H9 (cell line): Measurements from ENCODE around the gene UNCX. TPM values are rescaled to one million over a fixed set of nuclear protein-coding genes. Genes with fewer than 3 reads are reported as not detected.

Experiments
- DNase-seq: peaks from one replicate; pipeline ENCODE4 v3.0.0-alpha.2; 2017
- H2AFZ ChIP-seq: one replicate; pipeline ENCODE4 v1.6.1; 2013; ENCODE audit warnings: mild to moderate bottlenecking, low read length, control low read depth, moderate library complexity
- H2AK5ac ChIP-seq: 2 replicates; pipeline ENCODE4 v1.6.1; 2013; ENCODE audit warnings: low read length, control low read depth, mixed read lengths; ENCODE audit not compliant: insufficient read length
- H2BK120ac ChIP-seq: one replicate; pipeline ENCODE4 v1.6.1; 2013; ENCODE audit warnings: low read depth, mild to moderate bottlenecking, low read length, control low read depth, inconsistent platforms; ENCODE audit not compliant: poor library complexity, severe bottlenecking
- H2BK12ac ChIP-seq: 2 replicates; pipeline ENCODE4 v1.6.1; 2013; ENCODE audit warnings: low read length, control low read depth, mixed read lengths, low read depth; ENCODE audit not compliant: insufficient read length
- H2BK15ac ChIP-seq: 2 replicates; pipeline ENCODE4 v1.6.1; 2013; ENCODE audit warnings: low read depth, low read length, control low read depth
- H2BK20ac ChIP-seq: one replicate; pipeline ENCODE4 v1.6.1; 2013; ENCODE audit warnings: low read depth, mild to moderate bottlenecking, low read length, control low read depth, inconsistent platforms; ENCODE audit not compliant: poor library complexity, severe bottlenecking
- H2BK5ac ChIP-seq: 2 replicates; pipeline ENCODE4 v1.6.1; 2013; ENCODE audit warnings: low read length, control low read depth, mixed read lengths; ENCODE audit not compliant: insufficient read length
- H3K14ac ChIP-seq: 2 replicates; pipeline ENCODE4 v1.6.1; 2013; ENCODE audit warnings: low read length, control low read depth; ENCODE audit not compliant: insufficient read depth
- H3K18ac ChIP-seq: 2 replicates; pipeline ENCODE4 v1.6.1; 2013; ENCODE audit warnings: low read depth, mild to moderate bottlenecking, mixed read lengths, low read length, control low read depth; ENCODE audit not compliant: insufficient read length
- H3K23ac ChIP-seq: 2 replicates; pipeline ENCODE4 v1.6.1; 2013; ENCODE audit warnings: low read length, control low read depth, mixed read lengths, low read depth; ENCODE audit not compliant: insufficient read length
- H3K23me2 ChIP-seq: 2 replicates; pipeline ENCODE4 v1.6.1; 2013; ENCODE audit warnings: low read depth, mild to moderate bottlenecking, mixed read lengths, low read length, control low read depth; ENCODE audit not compliant: insufficient read length, poor library complexity, severe bottlenecking
- H3K27ac ChIP-seq: 2 replicates; pipeline ENCODE4 v1.5.1; 2013; ENCODE audit warnings: low read length, control low read depth, mixed read lengths, low read depth; ENCODE audit not compliant: insufficient read length
- H3K27me3 ChIP-seq: 2 replicates; pipeline ENCODE4 v1.6.1; 2013; ENCODE audit warnings: low read length, control low read depth, inconsistent platforms; ENCODE audit not compliant: insufficient read depth
- H3K4ac ChIP-seq: 2 replicates; pipeline ENCODE4 v1.6.1; 2013; ENCODE audit warnings: low read depth, mild to moderate bottlenecking, control low read depth, inconsistent platforms, low read length, moderate library complexity
- H3K4me1 ChIP-seq: 2 replicates; pipeline ENCODE4 v1.6.1; 2013; ENCODE audit warnings: low read length, control low read depth, inconsistent platforms; ENCODE audit not compliant: insufficient read depth
- H3K4me2 ChIP-seq: 2 replicates; pipeline ENCODE4 v1.6.1; 2013; ENCODE audit warnings: low read length, control low read depth, mixed read lengths; ENCODE audit not compliant: insufficient read length, insufficient read depth
- H3K56ac ChIP-seq: 2 replicates; pipeline ENCODE4 v1.6.1; 2013; ENCODE audit warnings: low read depth, mild to moderate bottlenecking, mixed read lengths, low read length, control low read depth; ENCODE audit not compliant: insufficient read length
- H3K79me1 ChIP-seq: 2 replicates; pipeline ENCODE4 v1.6.1; 2013; ENCODE audit warnings: low read depth, mild to moderate bottlenecking, moderate library complexity, low read length, control low read depth, inconsistent platforms; ENCODE audit not compliant: insufficient read depth, poor library complexity, severe bottlenecking
- H3K79me2 ChIP-seq: 2 replicates; pipeline ENCODE4 v1.6.1; 2013; ENCODE audit warnings: low read length, control low read depth, inconsistent platforms; ENCODE audit not compliant: insufficient read depth
- H3K9ac ChIP-seq: 2 replicates; pipeline ENCODE4 v1.6.1; 2013; ENCODE audit warnings: low read length, control low read depth, mixed read lengths; ENCODE audit not compliant: insufficient read length; ENCODE audit errors: extremely low read depth
- H3K9me3 ChIP-seq: one replicate; pipeline ENCODE4 v1.6.1; 2013; ENCODE audit warnings: low read depth, low read length, inconsistent platforms; ENCODE audit not compliant: control insufficient read depth
- H3T11ph ChIP-seq: one replicate; pipeline ENCODE4 v1.6.1; 2013; ENCODE audit warnings: mild to moderate bottlenecking, low read length, control low read depth, inconsistent platforms
- H4K20me1 ChIP-seq: one replicate; pipeline ENCODE4 v1.6.1; 2013; ENCODE audit not compliant: control insufficient read depth, insufficient read length, insufficient read depth
- H4K5ac ChIP-seq: 2 replicates; pipeline ENCODE4 v1.6.1; 2013; ENCODE audit warnings: low read depth, mild to moderate bottlenecking, mixed read lengths, low read length, control low read depth; ENCODE audit not compliant: insufficient read length
- H4K8ac ChIP-seq: replicated peaks from 2 replicates; pipeline ENCODE4 v1.6.1; 2013; ENCODE audit warnings: low read length, control low read depth, mixed read lengths, low read depth; ENCODE audit not compliant: insufficient read length
- H4K91ac ChIP-seq: 2 replicates; pipeline ENCODE4 v1.6.1; 2013; ENCODE audit warnings: low read depth, mild to moderate bottlenecking, moderate library complexity, mixed read lengths, low read length, control low read depth; ENCODE audit not compliant: insufficient read length
- H3K27ac Mint-ChIP-seq, 3 experiments: 2 replicates in 2 of 3; 3 replicates in 1 of 3; pipeline ENCODE4 v1.8.0; 2020 to 2021; ENCODE audit warnings: mixed read lengths in 3 of 3, mild to moderate bottlenecking in 1 of 3, moderate library complexity in 1 of 3
- H3K27me3 Mint-ChIP-seq: 2 replicates; pipeline ENCODE4 v1.8.0; 2021; ENCODE audit warnings: low read depth, mild to moderate bottlenecking, moderate library complexity, mixed read lengths
- H3K36me3 Mint-ChIP-seq, 3 experiments: 2 replicates in 2 of 3; 3 replicates in 1 of 3; pipeline ENCODE4 v1.8.0; 2020 to 2021; ENCODE audit warnings: low read depth in 3 of 3, mixed read lengths in 3 of 3; ENCODE audit not compliant: insufficient read depth in 1 of 3
- H3K4me1 Mint-ChIP-seq, 2 experiments: 2 replicates each; pipeline ENCODE4 v1.8.0; 2020; ENCODE audit warnings: mixed read lengths in 2 of 2
- H3K4me3 Mint-ChIP-seq, 2 experiments: 2 replicates in 1 of 2; 3 replicates in 1 of 2; pipeline ENCODE4 v1.8.0; 2020 to 2021; ENCODE audit warnings: mild to moderate bottlenecking in 2 of 2, mixed read lengths in 2 of 2, moderate library complexity in 1 of 2
- H3K9me3 Mint-ChIP-seq, 2 experiments: 2 replicates in 1 of 2; 3 replicates in 1 of 2; pipeline ENCODE4 v1.8.0; 2020; ENCODE audit warnings: mild to moderate bottlenecking in 2 of 2, mixed read lengths in 2 of 2, moderate library complexity in 1 of 2
- WGBS: extraction: QIAGEN DNeasy Blood & Tissue Kit; methylation state at CpG from one replicate; pipeline ENCODE4 v1.1.7; 2013; ENCODE audit warnings: missing lambda C conversion rate, low lambda C conversion rate, mixed read lengths; ENCODE audit not compliant: insufficient read length; ENCODE audit errors: extremely low coverage; 5-methylcytosine and 5-hydroxymethylcytosine counted together
- total RNA-seq: library from RNA; stranded (reverse); gene quantifications from 2 replicates; pipeline ENCODE4 v1.2.1, GENCODE V29; 2021
- TF ChIP-seq, protein P1 (sequence below): fragments of 200-600 bp; sonication (generic); conservative IDR thresholded peaks from 3 replicates; pipeline ENCODE4 v1.8.0; 2021; ENCODE audit warnings: antibody characterized with exemption, mild to moderate bottlenecking

Gene UNCX
- total RNA-seq, 1 experiment from 2014 or later: not detected

DNA sequence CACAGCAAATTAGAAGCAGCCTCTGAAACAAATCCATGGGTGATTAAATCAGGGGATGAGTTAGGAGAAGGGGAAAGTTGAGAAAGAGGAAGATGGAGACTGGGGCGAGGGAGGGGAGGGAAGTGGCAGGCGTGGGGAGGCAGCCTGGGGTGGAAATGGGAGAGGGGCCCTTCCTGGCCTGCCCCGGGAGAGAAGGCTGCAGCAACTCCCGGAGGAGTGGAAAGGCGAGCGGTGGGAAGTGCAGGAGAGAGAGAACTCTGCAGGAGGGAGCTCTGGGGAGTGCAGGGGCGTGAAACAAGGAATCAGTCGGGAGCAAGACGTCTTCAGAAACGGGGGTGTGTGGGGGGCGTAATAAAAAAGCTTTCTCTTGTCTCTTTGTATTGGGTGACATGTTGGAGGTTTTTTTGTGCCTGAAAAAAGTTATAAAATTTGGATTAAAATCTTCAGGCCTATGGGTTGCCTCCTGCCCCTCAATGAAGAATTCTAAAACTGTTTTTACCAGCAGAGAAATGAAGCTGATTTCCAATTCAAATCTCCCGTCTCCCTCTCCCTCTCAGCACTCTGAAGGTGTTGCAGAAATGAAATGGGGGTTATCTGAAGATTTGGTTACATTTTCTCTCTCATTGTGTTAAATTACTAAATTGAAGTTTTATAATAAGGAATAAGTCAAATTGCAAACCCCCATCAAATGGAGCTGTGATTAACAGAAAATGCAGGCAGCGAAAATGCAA is 4.7 kb upstream of the UNCX start:
- no peak overlapping the region for H3K23ac ChIP-seq
- Mint-ChIP-seq H3K36me3 (no peaks in the 10 kb centered on the region), H3K27me3 (peaks cover 92% of the 10 kb centered on the region), H3K9me3 (peaks cover 0 to 2% of the 10 kb centered on the region in 2 experiments; a peak in 1 of 5 replicates), H3K4me3 (peak overlapping the region in 1 of 2 experiments; percentile 70; a peak in 3 of 5 replicates), H3K4me1 (peaks cover 16 to 46% of the 10 kb centered on the region in 2 experiments), H3K27ac (no peak overlapping the region)
- no peak overlapping the region for H3K9ac ChIP-seq
- no peak overlapping the region for H2AK5ac ChIP-seq
- H3K14ac ChIP-seq: no peak overlapping the region
- peak; percentile 87 for DNase-seq
- no peak overlapping the region for H3K4ac ChIP-seq
- peaks cover 14% of the 10 kb centered on the region for H3K23me2 ChIP-seq
- H4K5ac ChIP-seq: no peak overlapping the region
- no peak overlapping the region for H2AFZ ChIP-seq
- H3K27ac ChIP-seq: no peak overlapping the region
- no peak overlapping the region for H3K18ac ChIP-seq
- peaks cover 69% of the 10 kb centered on the region for H3K27me3 ChIP-seq
- H2BK15ac ChIP-seq: no peak overlapping the region
- no peaks in the 10 kb centered on the region for H3K9me3 ChIP-seq
- H3K56ac ChIP-seq: no peak overlapping the region
- H2BK5ac ChIP-seq: no peak overlapping the region
- H2BK120ac ChIP-seq: no peak overlapping the region
- no peaks in the 10 kb centered on the region; the same call in 1 of the 2 replicates for H3K4me1 ChIP-seq
- H4K8ac ChIP-seq: no peak overlapping the region
- TF ChIP-seq, protein P1, sequence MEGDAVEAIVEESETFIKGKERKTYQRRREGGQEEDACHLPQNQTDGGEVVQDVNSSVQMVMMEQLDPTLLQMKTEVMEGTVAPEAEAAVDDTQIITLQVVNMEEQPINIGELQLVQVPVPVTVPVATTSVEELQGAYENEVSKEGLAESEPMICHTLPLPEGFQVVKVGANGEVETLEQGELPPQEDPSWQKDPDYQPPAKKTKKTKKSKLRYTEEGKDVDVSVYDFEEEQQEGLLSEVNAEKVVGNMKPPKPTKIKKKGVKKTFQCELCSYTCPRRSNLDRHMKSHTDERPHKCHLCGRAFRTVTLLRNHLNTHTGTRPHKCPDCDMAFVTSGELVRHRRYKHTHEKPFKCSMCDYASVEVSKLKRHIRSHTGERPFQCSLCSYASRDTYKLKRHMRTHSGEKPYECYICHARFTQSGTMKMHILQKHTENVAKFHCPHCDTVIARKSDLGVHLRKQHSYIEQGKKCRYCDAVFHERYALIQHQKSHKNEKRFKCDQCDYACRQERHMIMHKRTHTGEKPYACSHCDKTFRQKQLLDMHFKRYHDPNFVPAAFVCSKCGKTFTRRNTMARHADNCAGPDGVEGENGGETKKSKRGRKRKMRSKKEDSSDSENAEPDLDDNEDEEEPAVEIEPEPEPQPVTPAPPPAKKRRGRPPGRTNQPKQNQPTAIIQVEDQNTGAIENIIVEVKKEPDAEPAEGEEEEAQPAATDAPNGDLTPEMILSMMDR: no peak
- H2BK12ac ChIP-seq: no peak overlapping the region
- no peaks in the 10 kb centered on the region for H3K79me2 ChIP-seq
- WGBS: no CpG with 5 or more reads among the region's 13 CpGs
- H3K79me1 ChIP-seq: no peaks in the 10 kb centered on the region
- no peak overlapping the region for H3K4me2 ChIP-seq
- H3T11ph ChIP-seq: no peak overlapping the region
- no peak overlapping the region for H2BK20ac ChIP-seq
- no peak overlapping the region for H4K91ac ChIP-seq
- no peaks in the 10 kb centered on the region for H4K20me1 ChIP-seq
